HG02852 (cell line): ENCODE results near the gene AMOTL2.

Source experiments
- ATAC-seq: cut with Tn5 transposase; IDR thresholded peaks from one replicate; pipeline ENCODE4 v1.9.1; 2021; ENCODE audit warnings: mild to moderate bottlenecking, moderate library complexity; ENCODE audit not compliant: unreplicated experiment

Gene AMOTL2

DNA sequence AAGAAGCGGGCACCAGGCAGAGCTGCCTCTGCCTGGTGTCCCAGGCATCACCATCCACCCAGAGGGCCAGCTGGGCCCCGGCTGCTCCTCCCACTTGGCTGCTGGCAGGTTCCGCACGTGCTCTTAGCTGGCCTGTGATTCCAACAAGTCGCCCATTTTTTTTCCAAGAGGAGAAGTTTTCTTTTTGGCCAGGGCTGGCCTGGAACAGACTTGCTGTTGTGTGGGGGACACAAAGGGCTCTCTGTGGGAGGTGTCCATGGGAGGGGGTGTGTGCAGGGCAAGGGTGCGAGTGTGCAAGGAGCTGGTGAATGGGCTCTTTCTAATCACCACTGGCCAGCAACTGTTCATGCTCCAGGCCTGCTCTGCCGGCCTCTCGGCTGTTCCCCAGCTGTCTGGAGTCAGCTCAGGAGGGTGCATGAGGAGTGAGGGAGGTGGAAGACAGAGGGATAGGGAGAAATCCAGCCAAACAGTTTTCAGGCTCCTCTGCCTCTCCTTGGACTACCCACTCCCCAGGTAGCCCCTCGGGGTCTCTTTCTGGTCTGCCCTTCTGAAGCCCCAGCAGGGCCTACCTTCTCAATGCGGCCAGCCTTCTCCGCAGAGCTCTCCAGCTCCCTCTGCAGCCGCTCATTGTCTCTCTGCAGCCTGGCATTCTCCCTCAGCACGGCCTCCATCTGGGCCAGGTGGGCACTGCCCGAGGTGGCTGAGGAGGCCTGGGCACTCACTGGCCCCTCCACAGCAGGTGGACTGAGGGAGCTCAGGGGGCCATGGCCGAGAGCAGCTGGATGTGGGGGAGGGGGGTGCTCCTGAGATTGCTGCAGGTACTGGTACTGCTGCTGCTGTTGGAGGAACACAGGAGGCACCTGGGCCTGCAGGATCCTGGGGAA lies 7.1 kb downstream of the AMOTL2 start:
- no peak for ATAC-seq

DNA sequence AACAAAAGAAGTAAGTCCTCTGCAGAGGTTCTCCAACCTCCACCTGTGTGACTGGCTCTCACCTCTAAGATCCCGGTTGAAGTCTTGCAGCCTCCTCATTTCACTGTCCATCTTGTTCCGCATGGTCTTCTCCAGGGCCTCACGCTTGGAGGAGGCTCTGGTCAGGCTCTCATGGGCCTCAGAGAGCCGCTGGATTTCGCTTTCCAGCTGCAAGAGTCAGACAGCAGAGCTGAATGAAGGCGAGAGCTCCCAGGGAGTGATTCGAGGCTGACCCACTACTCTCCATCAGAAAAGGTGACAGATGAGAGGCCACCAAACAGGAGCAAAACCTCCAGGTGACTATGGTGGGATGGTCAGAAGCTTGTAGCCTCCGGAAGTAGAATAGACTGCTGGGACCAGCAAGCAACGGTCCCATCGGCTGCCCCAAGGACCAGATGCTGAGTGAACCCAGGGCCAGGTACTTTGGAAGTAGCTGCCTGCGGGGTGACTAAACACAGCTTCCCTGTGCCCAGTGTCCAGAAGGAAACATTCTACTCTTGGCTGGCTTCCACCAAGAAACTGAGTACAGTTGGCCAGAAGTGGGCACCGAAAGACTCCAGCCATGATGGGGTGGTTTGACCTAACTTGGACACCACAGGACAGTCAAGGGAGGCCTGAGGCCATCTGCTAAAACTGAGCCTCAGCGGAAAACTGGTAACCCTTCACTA lies 7.9 kb downstream of the AMOTL2 start:
- ATAC-seq: no peak

DNA sequence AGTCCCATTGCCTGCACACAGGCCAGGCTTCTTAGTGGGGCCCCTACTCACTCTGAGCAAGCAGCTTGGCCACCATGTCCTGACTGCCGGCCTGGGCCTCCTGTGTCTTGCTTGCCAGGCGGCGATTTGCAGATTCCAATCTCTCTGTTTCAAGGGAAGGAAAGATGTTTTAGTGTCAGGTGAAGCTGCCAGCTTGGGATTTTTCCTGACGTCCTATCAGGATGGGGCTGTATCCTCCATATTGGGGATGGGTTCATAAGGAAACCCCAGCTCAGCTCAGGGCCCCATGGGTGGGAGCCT lies 8.5 kb downstream of the AMOTL2 start:
- no peak for ATAC-seq

- ATAC-seq: no peak
These were observed 9.1 kb downstream of the AMOTL2 start for GRCh38 chr3:134364936-134365765.

- no peak for ATAC-seq
These were observed 9.9 kb downstream of the AMOTL2 start for GRCh38 chr3:134364061-134364935.

- no peak for ATAC-seq
These were observed 10.9 kb downstream of the AMOTL2 start for GRCh38 chr3:134363381-134363755.

GRCh38 chr3:134362670-134363380 lies 11.4 kb downstream of the AMOTL2 start:
- ATAC-seq: no peak

GRCh38 chr3:134362221-134362620 lies 12.0 kb downstream of the AMOTL2 start:
- no peak for ATAC-seq

DNA sequence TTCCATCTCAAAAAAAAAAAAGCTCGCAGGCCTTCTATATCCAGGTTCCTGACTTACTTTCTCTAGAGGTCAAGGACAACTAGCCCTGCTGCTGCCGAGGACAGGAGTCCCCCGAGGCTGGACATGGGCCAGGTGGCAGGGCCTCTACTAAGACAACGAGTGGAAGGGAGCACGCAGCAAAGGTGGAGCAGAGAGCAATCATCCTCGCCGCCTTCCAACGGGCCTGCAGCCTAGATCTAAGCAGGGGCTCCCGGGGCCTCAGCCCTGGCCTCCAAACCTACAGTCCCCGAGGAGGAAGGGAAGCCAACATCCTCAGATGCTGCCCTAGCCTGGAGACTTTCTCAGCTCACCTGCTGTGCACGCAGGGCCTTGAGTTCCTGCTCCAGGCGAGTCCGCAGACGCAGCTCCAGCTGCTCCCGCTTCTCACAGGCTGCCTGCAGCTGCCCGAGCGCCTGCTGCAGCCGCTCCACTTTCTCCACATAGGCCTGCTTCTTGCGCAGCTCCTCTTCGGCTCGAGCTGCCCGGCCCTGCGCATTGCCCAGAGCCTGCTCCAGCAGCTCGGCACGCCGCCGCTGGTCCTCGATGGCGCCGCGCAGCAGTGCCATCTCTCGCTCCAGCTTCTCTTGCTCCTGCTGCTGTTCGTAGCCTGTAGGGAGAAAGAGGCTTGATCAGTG lies 12.9 kb downstream of the AMOTL2 start:
- no peak for ATAC-seq

DNA sequence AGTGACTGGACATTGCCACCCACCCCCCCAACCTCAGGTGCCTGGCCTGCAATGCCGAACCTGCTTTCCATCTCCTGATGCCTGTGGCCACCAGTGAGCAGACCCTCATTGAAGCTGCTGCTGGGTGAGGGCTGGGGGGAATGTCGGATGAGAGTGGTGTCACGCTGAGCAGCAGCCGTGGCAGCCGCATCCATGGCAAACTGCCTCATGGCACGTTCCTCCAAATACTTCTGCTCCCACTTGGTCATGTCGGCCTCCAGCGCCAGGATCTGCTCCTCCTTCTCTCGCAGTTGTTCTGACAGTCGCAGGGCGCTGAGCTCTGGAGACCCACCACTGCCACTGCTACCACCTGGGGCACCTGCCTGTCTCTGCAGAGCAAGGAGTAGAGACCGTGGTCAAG lies 14.2 kb downstream of the AMOTL2 start:
- no peak for ATAC-seq

GRCh38 chr3:134359121-134360010 lies 14.9 kb downstream of the AMOTL2 start:
- ATAC-seq: no peak

DNA sequence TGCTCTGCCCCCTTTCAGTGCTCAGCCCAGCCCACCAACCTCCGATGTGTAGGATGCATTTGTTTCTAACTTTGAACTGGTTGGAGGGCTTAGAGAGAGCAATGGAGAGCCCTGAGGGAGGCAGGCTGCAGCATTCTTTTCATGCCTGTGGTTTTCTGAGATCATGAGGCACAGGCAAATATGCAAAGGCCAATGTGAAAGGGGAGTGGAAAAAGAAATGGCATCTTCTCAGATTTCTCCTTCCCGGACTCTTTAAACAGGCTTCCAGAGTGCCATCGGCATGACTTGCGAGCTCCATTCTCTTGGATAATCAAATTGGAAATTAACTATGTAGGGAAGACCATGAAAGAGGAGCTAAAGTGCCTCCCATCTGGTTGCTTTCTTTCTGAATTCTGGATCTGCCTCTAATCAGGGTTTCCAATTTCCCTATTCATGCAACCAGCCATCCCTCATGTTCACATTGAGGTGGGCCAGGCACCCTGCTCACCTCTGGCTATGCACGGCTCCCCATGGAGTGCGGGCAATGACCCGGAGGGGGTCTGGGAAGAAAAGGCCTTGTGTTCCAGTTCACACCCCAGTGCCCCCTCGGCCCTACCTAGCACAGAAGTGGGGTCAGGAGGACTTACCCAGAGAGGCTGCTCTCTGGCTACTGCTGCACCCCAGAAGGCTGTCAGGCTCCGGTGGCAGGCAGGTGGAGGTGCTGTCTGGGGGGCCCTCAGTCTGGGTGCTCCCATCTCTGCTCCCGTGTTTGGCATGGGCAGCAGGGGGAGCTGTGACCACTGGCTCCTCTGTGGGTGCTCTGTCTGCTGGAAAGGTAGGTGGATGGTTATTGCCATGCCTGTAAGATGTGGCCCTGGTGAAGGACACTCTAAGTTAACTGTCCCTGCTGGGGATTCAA lies 16.1 kb downstream of the AMOTL2 start:
- no peak for ATAC-seq

- ATAC-seq: no peak
These were observed 16.9 kb downstream of the AMOTL2 start for GRCh38 chr3:134357261-134357913.

- ATAC-seq: no peak
These were observed 17.7 kb downstream of the AMOTL2 start for GRCh38 chr3:134356411-134357040.

- ATAC-seq: no peak
These were observed 18.8 kb downstream of the AMOTL2 start for GRCh38 chr3:134355416-134355815.

GRCh38 chr3:134354612-134355251 lies 19.5 kb downstream of the AMOTL2 start:
- ATAC-seq: no peak
